ENCODE data around the gene VSTM4. TPM values are rescaled to one million over a fixed set of nuclear protein-coding genes. Genes with fewer than 3 reads are reported as not detected.

Gene VSTM4
- total and polyA plus RNA-seq, 2 experiments from 2014 or later = 0.21 to 0.66 TPM

GRCh38 chr10:49056356-49056755 is 59.0 kb downstream of the VSTM4 start (continued):
- TF ChIP-seq ZNF462 (CRISPR knock-in tag; IDR thresholded peaks at IDR 0.05) (no peak), POLR2AphosphoS5 (IDR thresholded peaks at IDR 0.05; ENCODE audit: low read depth) (no peak), EZH2 (IDR thresholded peaks at IDR 0.05; ENCODE audit: low read depth, unreplicated experiment) (no peak), CTCF (conservative IDR thresholded peaks at IDR 0.05; ENCODE audit: low read depth in 2 of 2) (no peak)

- H3K4me1 Mint-ChIP-seq = no peaks in the 10 kb centered on the region
- Histone ChIP-seq H3F3A (replicated peaks; ENCODE audit: low read depth) (no peaks in the 10 kb centered on the region), H3K9me2 (ENCODE audit: insufficient read depth) (no peaks in the 10 kb centered on the region), H3K36me3 (ENCODE audit: insufficient read depth) (no peaks in the 10 kb centered on the region), H3K4me1 (ENCODE audit: insufficient read depth) (no peaks in the 10 kb centered on the region), H2AFZ (no peak overlapping the region), H3K27ac (ENCODE audit: low read depth) (no peak overlapping the region), H3K79me2 (replicated peaks; ENCODE audit: insufficient read depth) (no peaks in the 10 kb centered on the region), H3K27me3 (ENCODE audit: insufficient read depth) (no peaks in the 10 kb centered on the region), H3K4me3 (no peak overlapping the region), H3K4me2 (no peak overlapping the region), H4K20me1 (replicated peaks; ENCODE audit: insufficient read depth) (no peaks in the 10 kb centered on the region)
- H3K9me3 Mint-ChIP-seq = peaks cover 2% of the 10 kb centered on the region; the same call in 2 of the 3 replicates
- H3K27me3 Mint-ChIP-seq (ENCODE audit: insufficient read depth, low read depth, poor library complexity) = peaks cover 4% of the 10 kb centered on the region
- no peaks in the 10 kb centered on the region; the same call in 2 of the 3 replicates for H3K36me3 Mint-ChIP-seq (ENCODE audit: low read depth)
- no peak overlapping the region for H3K27ac Mint-ChIP-seq
- no peak for ATAC-seq
- no peak for DNase-seq (ENCODE audit: low spot score)
- TF ChIP-seq CTCF (conservative IDR thresholded peaks at IDR 0.05; ENCODE audit: low read depth in 2 of 2) = no peak
- no peak for TF ChIP-seq ZNF114 (CRISPR knock-in tag; IDR thresholded peaks at IDR 0.05)
- TF ChIP-seq EZH2 (IDR thresholded peaks at IDR 0.05; ENCODE audit: low read depth, unreplicated experiment) = no peak
- H3K4me3 Mint-ChIP-seq = no peak overlapping the region
These were observed 60.0 kb downstream of the VSTM4 start for GRCh38 chr10:49055221-49055849.

Measured in GM23338 (cell line).